Activated naive CD8-positive, alpha-beta T cell treated with anti-CD3 and anti-CD28 coated beads, Interleukin-2, amount 50 U/mL, for 16 hours (primary cell): ENCODE data around the gene SNX19.
"Not testable (repeated sequence)": the region's sequence is repeated elsewhere in the genome, so short reads cannot be mapped to it uniquely, and the experiment has no call there.

Source experiments
- DNase-seq: peaks from one replicate; pipeline ENCODE4 v3.0.0-alpha.2; 2020; ENCODE audit warnings: low read depth, low spot score

SNX19 gene

GRCh38 chr11:130916238-130916855 is at the start of gene SNX19:
Gene SNX19 (minus strand): TSS chr11:130916479. CDS start chr11:130915939, 540 bp downstream.
- DNase-seq: peak; percentile 72

GRCh38 chr11:130964058-130964792 is 47.9 kb upstream of the SNX19 start:
- DNase-seq: no peak

GRCh38 chr11:130947889-130948288 is 31.6 kb upstream of the SNX19 start:
- no peak for DNase-seq

- no peak for DNase-seq
These were observed 31.2 kb upstream of the SNX19 start for GRCh38 chr11:130947481-130947880.

GRCh38 chr11:130947058-130947457 is 30.8 kb upstream of the SNX19 start:
- no peak for DNase-seq

GRCh38 chr11:130945896-130946295 is 29.6 kb upstream of the SNX19 start:
- no peak for DNase-seq

- DNase-seq: no peak
These were observed 24.4 kb upstream of the SNX19 start for GRCh38 chr11:130940706-130941105.

GRCh38 chr11:130937051-130937450 is 20.8 kb upstream of the SNX19 start:
- no peak for DNase-seq

GRCh38 chr11:130932086-130932712 is 15.9 kb upstream of the SNX19 start:
- DNase-seq: no peak

GRCh38 chr11:130924750-130925149 is 8.5 kb upstream of the SNX19 start:
- DNase-seq: no peak

- not testable (repeated sequence) for DNase-seq
These were observed 4.3 kb upstream of the SNX19 start for GRCh38 chr11:130920612-130921011.

- DNase-seq: no peak
These were observed 1.8 kb upstream of the SNX19 start for GRCh38 chr11:130918081-130918480.

- no peak for DNase-seq
These were observed 631 bp upstream of the SNX19 start for GRCh38 chr11:130916910-130917309.

- DNase-seq: no peak
These were observed 559 bp downstream of the SNX19 start for GRCh38 chr11:130915603-130916237.

- DNase-seq: no peak
These were observed 3.0 kb downstream of the SNX19 start for GRCh38 chr11:130913268-130913667.

- no peak for DNase-seq
These were observed 3.7 kb downstream of the SNX19 start for GRCh38 chr11:130912552-130912951.

GRCh38 chr11:130911306-130911705 is 5.0 kb downstream of the SNX19 start:
- no peak for DNase-seq

- no peak for DNase-seq
These were observed 6.6 kb downstream of the SNX19 start for GRCh38 chr11:130909650-130910049.

GRCh38 chr11:130908770-130909625 is 7.3 kb downstream of the SNX19 start:
- DNase-seq: no peak

GRCh38 chr11:130908061-130908460 is 8.2 kb downstream of the SNX19 start:
- DNase-seq: no peak

GRCh38 chr11:130907229-130907628 is 9.1 kb downstream of the SNX19 start:
- DNase-seq: no peak
